ENCODE measurements around the gene ANP32A.

ANP32A gene

DNA sequence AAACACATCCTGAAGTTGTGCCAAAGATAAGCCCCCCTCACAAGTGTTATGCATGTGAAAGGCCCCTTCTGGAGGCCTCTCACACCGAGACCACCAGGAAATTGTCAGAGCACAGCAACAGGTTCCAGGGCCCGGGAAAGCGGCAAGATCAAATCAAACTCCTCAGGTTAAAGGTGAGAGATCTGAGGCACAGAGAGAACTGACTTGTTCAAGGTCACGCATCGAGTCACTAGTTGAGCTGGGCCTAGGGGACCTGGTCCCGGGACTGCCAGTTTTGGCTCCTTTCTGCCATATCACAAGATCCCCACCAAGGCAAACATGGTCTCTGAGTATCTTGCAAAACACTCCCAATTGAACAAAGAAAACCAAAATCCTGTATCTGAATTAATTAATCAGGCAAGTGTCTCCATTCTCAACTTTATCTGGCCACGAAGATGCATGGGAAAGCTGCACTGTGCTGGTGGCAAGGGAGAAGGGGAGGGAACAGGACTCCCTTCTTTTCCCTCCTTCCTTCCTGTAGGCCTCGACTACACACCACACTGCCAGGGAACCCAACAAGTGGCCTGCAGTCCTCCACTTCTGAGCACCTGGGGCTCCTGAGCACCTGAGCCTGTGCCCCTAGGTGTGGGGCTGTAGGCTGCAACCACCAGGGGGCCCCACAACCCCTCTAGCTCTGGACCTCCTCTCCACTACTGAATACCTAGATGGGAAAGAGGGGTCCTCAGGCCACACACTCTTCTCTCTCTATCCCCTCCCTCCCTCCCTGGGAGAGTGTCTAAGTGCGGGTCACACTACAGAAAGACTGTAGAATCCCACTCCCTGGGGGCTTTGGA is 37.3 kb downstream of the ANP32A start:
- in situ Hi-C loops (cut with MboI; ENCODE audit: low sequenced_read_pairs) = no loop called here

- in situ Hi-C loops (cut with MboI; ENCODE audit: low sequenced_read_pairs) = no loop called here
Observed at GRCh38 chr15:68782589-68783161, 38.0 kb downstream of the ANP32A start.

GRCh38 chr15:68781766-68782588 is 38.7 kb downstream of the ANP32A start:
- in situ Hi-C loops (cut with MboI; ENCODE audit: low sequenced_read_pairs) = no loop called here

GRCh38 chr15:68781217-68781616 is 39.5 kb downstream of the ANP32A start:
- in situ Hi-C loops (cut with MboI; ENCODE audit: low sequenced_read_pairs) = no loop called here

DNA sequence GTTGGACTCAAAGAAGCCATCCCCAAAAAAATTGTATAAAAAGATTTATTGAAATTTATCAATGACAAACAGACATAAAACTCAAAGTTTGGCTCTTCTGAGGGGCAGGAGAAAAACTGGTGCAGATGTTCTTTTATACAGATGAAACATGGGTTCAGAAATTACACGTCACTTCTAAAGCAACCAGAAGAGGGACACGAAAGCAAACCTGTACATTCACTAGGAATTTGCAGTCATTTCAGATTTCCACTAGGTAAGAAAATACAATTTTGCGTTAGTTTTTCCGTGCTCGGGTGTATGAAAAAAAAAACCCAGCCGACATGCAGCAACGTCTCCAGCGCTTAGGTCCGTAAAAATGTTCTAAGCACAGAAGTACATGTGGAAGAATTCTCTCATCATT is 41.8 kb downstream of the ANP32A start:
- in situ Hi-C loops (cut with MboI; ENCODE audit: low sequenced_read_pairs) = no loop called here

GRCh38 chr15:68776477-68777270 is 44.0 kb downstream of the ANP32A start:
- in situ Hi-C loops (cut with MboI; ENCODE audit: low sequenced_read_pairs) = no loop called here

GRCh38 chr15:68775671-68776476 is 44.8 kb downstream of the ANP32A start:
- in situ Hi-C loops (cut with MboI; ENCODE audit: low sequenced_read_pairs) = no loop called here

DNA sequence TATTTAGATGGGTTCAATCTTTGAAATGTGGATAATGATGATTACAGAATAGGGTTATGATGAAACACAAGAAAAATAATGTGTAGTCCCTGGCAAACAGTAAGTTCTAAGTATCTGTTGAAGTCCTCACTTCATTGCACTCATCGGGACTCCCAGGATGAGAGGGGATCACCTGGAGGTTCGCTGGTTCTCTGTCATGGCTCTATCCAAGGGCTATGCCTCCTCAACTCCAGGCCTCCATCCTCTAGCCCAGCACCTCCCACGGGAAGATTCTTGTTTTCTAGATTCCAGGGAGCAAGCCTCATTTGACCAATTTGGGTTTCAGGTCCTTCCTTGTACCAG is 45.5 kb downstream of the ANP32A start:
- in situ Hi-C loops (cut with MboI; ENCODE audit: low sequenced_read_pairs) = no loop called here

GRCh38 chr15:68774521-68775235 is 46.0 kb downstream of the ANP32A start:
- in situ Hi-C loops (cut with MboI; ENCODE audit: low sequenced_read_pairs) = no loop called here

GRCh38 chr15:68774120-68774519 is 46.6 kb downstream of the ANP32A start:
- in situ Hi-C loops (cut with MboI; ENCODE audit: low sequenced_read_pairs) = no loop called here

DNA sequence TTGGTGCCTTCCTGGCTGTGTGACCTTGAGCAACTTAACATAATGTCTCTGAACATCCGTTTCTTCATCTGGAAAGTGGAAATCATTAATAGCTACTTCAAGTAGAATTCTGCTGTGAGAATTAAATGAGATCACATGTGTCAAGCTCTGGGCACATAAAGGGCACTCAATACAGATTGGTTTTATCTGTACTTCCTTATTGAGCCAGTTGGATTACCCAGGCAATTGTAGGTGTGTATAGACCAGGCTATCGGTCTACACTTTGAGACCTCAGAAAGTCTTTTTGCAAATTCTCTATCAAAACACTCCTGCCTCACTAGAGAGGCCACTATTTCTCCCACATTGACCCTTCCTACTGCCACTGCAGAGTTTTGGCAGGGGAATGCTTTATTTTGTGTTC is 47.7 kb downstream of the ANP32A start:
- in situ Hi-C loops (cut with MboI; ENCODE audit: low sequenced_read_pairs) = no loop called here

DNA sequence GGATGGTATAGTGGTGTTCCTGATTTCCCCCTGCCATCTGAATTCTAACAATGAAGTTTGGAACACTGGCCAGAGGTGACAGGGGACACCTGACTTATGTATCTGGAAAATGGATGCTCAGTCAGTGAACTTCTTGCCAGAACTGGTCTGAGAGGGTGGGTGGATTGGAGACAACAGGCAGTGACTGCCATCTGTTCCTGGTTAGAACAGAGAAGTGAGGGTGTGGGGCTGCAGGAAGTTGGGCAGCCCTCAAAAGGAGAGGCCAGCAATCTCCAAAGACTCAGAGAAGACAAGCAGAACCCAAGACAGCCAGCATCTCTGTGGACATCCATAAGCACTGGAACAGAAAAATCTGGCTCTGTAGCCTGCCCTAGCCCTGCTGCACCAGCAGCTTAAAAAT is 50.5 kb downstream of the ANP32A start:
- in situ Hi-C loops (cut with MboI; ENCODE audit: low sequenced_read_pairs) = no loop called here

GRCh38 chr15:68769702-68770101 is 51.0 kb downstream of the ANP32A start:
- in situ Hi-C loops (cut with MboI; ENCODE audit: low sequenced_read_pairs) = no loop called here

DNA sequence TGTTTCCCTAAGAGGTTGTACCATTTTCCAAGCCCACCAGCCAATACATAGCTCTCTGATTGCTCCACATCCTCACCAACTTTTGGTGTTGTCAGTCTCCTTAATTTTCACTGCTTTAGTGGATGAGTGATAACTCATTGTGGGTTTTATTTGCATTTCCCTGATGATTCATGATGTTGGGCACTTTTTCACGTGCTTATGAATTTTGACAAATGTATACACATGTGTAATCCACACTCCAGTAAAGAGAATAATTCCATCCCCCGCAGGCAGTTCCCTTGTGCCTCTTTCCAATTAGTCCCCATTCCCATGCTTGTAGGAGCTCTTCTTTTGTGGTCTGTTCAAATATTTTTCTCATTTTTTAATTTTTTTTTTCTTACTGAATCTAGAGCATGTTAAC is 52.4 kb downstream of the ANP32A start:
- in situ Hi-C loops (cut with MboI; ENCODE audit: low sequenced_read_pairs) = no loop called here

DNA sequence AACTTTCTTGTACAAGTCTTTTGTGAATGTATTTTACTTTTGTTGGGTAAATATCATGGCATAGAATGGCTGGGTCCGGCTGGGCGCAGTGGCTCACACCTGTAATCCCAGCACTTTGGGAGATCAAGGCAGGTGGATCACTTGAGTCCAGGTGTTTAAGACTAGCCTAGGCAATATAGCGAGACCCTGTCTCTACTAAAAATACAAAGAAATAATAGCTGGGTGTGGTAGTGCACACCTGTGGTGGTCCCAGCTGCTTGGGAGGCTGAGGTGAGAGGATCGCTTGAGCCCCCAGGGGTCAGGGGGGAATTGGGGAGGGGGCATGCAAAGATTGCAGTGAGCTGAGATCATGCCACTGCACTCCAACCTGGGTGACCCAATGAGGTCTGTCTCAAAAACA is 52.9 kb downstream of the ANP32A start:
- in situ Hi-C loops (cut with MboI; ENCODE audit: low sequenced_read_pairs) = no loop called here

- in situ Hi-C loops (cut with MboI; ENCODE audit: low sequenced_read_pairs) = no loop called here
Observed at GRCh38 chr15:68765602-68766368, 54.9 kb downstream of the ANP32A start.

GRCh38 chr15:68764090-68764489 is 56.6 kb downstream of the ANP32A start:
- in situ Hi-C loops (cut with MboI; ENCODE audit: low sequenced_read_pairs) = no loop called here

DNA sequence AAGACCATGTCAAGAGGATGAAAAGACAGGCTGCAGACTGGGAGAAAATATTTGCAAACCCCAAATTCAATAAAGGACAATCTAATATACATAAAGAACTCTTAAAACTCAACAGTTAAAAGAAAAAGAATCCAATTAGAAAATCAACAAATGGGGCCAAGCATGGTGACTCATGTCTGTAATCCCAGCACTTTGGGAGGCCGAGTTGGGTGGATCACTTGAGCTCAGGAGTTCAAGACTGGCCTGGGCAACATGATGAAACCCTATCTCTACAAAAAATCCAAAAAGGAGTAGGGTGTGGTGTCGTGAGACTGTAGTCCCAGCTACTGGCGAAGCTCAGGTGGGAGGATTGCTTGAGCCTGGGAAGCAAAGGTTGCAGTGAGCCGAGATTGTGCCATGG is 57.6 kb downstream of the ANP32A start:
- in situ Hi-C loops (cut with MboI; ENCODE audit: low sequenced_read_pairs) = no loop called here
